Esophagus muscularis mucosa (tissue), 4 donors: ENCODE measurements around the gene FYB1. TPM values are rescaled to one million over a fixed set of nuclear protein-coding genes. Genes with fewer than 3 reads are reported as not detected.

Source experiments
- DNase-seq: peaks from one replicate; pipeline ENCODE4 v3.0.0-alpha.2; 2017; ENCODE audit errors: extremely low spot score
- H3K27ac ChIP-seq, 4 donors: fragments of 200-600 bp; sonication (generic); replicated peaks in 1 of 4; 1 replicate in 3 of 4; 2 replicates in 1 of 4; pipeline ENCODE4 v1.5.1; 2016 to 2019; ENCODE audit warnings: mild to moderate bottlenecking in 1 of 4
- H3K27me3 ChIP-seq, 4 donors: fragments of 200-600 bp; sonication (generic); one replicate each; pipeline versions ENCODE4 v1.5.1 to v1.6.0; 2016 to 2019
- H3K36me3 ChIP-seq, 4 donors: fragments of 200-600 bp; sonication (generic); one replicate each; pipeline ENCODE4 v1.5.1; 2016 to 2019
- H3K4me1 ChIP-seq, 4 donors: fragments of 200-600 bp; sonication (generic); one replicate each; pipeline ENCODE4 v1.5.1; 2016 to 2019
- H3K4me3 ChIP-seq, 4 donors: fragments of 200-600 bp; sonication (generic); 1 replicate in 2 of 4; 2 replicates in 2 of 4; pipeline ENCODE4 v1.5.1; 2016 to 2019; ENCODE audit warnings: mild to moderate bottlenecking in 4 of 4, moderate library complexity in 1 of 4
- H3K9me3 ChIP-seq, 4 donors: fragments of 200-600 bp; sonication (generic); 1 replicate in 3 of 4; 2 replicates in 1 of 4; pipeline ENCODE4 v1.5.1; 2016 to 2019
- EP300 ChIP-seq: sonication (generic); formaldehyde crosslinking; IDR thresholded peaks from one replicate; pipeline ENCODE4 v1.6.1; 2017; ENCODE audit warnings: antibody characterized with exemption
- POLR2A ChIP-seq: fragments of 450-650 bp; IDR thresholded peaks from one replicate; pipeline ENCODE4 v1.6.1; 2017; ENCODE audit warnings: antibody characterized with exemption, moderate library complexity, mild to moderate bottlenecking, low read depth
- POLR2AphosphoS5 ChIP-seq, 2 donors: sonication (generic); formaldehyde crosslinking; IDR thresholded peaks; one replicate each; pipeline ENCODE4 v1.6.1; 2017; ENCODE audit warnings: antibody characterized with exemption in 2 of 2
- WGBS: methylation state at CpG from one replicate; pipeline ENCODE4 v1.1.5; 2018; 5-methylcytosine and 5-hydroxymethylcytosine counted together
- intact Hi-C: fragments of 100-400 bp; cut with DNase I; formaldehyde crosslinking; loops from one replicate; pipeline ENCODE4 v1.15.1; 2023
- total RNA-seq, 4 donors: library from RNA; depleted of rRNA; stranded (reverse); fragments of >200 nt; gene quantifications; one replicate each; pipeline versions ENCODE4 v1.1.0 to v1.2.1, GENCODE V29; 2016
- TF ChIP-seq, protein P1 (sequence below), 3 experiments: fragments of 200-600 bp in 2 of 3; fragments of 450-650 bp in 1 of 3; sonication (generic) in 2 of 3; IDR thresholded peaks; one replicate each; pipeline ENCODE4 v1.5.1; 2017 to 2019; ENCODE audit warnings: antibody characterized with exemption in 3 of 3, mild to moderate bottlenecking in 2 of 3, moderate library complexity in 1 of 3

Gene FYB1
- total RNA-seq, 4 donors from 2014 or later, result 3.2 to 12.9 (median 3.9) TPM

DNA sequence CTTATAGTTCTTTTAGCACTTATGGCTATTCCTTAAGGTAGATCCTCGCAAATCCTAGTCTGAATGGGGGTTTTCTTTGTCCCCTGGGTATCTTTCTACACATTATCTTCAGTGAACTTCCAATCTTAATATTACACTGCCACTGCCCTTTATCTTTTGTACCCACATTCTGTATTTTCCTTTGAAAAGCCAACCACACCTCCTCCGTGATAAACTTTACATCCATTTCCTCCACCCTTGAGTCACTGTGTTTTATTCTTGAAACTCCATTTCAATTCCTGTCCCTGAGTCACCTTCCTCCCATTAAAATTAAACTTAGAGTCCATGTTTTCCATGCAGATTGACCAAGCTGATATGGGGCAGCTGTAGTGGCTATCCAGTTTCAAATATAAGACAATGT lies 102.0 kb downstream of the FYB1 start:
- Histone ChIP-seq H3K27ac (no peak overlapping the region), H3K4me3 (no peak overlapping the region), H3K27me3 (no peaks in the 10 kb centered on the region), H3K4me1 (peaks cover 0 to 5% (median 2%) of the 10 kb centered on the region in 4 donors), H3K36me3 (no peaks in the 10 kb centered on the region), H3K9me3 (no peaks in the 10 kb centered on the region)
- TF ChIP-seq POLR2AphosphoS5 (IDR thresholded peaks at IDR 0.05), result no peak
- TF ChIP-seq, protein P1, sequence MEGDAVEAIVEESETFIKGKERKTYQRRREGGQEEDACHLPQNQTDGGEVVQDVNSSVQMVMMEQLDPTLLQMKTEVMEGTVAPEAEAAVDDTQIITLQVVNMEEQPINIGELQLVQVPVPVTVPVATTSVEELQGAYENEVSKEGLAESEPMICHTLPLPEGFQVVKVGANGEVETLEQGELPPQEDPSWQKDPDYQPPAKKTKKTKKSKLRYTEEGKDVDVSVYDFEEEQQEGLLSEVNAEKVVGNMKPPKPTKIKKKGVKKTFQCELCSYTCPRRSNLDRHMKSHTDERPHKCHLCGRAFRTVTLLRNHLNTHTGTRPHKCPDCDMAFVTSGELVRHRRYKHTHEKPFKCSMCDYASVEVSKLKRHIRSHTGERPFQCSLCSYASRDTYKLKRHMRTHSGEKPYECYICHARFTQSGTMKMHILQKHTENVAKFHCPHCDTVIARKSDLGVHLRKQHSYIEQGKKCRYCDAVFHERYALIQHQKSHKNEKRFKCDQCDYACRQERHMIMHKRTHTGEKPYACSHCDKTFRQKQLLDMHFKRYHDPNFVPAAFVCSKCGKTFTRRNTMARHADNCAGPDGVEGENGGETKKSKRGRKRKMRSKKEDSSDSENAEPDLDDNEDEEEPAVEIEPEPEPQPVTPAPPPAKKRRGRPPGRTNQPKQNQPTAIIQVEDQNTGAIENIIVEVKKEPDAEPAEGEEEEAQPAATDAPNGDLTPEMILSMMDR (IDR thresholded peaks at IDR 0.05), result no peak
- no peak for TF ChIP-seq EP300
- no peak for TF ChIP-seq POLR2A
- 86% methylated on average over 2 of the region's 2 CpGs for WGBS
- no peak for DNase-seq
- intact Hi-C loops, result no loop called here

- no peaks in the 10 kb centered on the region for H3K9me3 ChIP-seq
- peaks cover 0 to 5% (median 2%) of the 10 kb centered on the region in 4 donors for H3K4me1 ChIP-seq
- TF ChIP-seq POLR2AphosphoS5 (IDR thresholded peaks at IDR 0.05), result no peak
- TF ChIP-seq POLR2A, result no peak
- no peak for TF ChIP-seq EP300
- TF ChIP-seq, protein P1 (IDR thresholded peaks at IDR 0.05), result no peak
- H3K27ac ChIP-seq, result no peak overlapping the region
- WGBS, result 89% methylated on average over 3 of the region's 3 CpGs
- no peak overlapping the region for H3K4me3 ChIP-seq
- no peaks in the 10 kb centered on the region for H3K36me3 ChIP-seq
- intact Hi-C loops, result no loop called here
- H3K27me3 ChIP-seq, result no peaks in the 10 kb centered on the region
- DNase-seq, result no peak
These were observed 102.8 kb downstream of the FYB1 start for GRCh38 chr5:39116344-39117170.

DNA sequence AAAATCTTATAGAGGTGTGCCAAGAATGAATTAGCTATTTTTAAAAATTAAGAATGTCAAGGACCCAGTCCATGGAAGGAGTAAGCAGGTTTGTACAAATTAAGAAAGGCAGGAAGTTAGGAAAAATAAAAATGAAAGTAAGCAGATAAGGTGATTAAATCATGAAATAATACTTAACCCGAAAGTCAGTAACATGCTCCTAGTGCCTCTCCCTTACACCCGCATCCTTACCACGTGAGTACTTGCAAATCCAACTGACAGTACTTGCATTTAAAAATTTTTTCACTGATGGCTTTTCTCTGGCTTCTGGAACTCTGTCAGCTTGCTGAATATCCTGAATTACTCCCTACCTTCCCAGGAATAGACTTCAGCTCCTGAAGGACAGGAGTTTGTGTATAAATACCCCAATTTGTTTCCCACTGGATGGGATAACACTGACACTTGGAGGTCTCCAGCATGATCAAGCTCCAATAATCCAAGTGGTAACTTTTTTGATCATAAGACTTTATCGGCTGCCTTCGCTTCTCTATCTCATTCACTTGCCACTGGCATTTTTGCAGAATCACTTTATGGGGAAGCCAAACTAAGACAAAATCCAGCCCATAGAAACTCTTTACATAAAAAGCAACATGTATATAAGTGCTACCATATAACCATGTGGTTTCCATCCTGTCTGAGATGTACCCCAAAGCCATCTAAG lies 103.6 kb downstream of the FYB1 start:
- no peaks in the 10 kb centered on the region for H3K27me3 ChIP-seq
- no peak overlapping the region for H3K27ac ChIP-seq
- H3K9me3 ChIP-seq, result no peaks in the 10 kb centered on the region
- intact Hi-C loops, result no loop called here
- H3K4me3 ChIP-seq, result no peak overlapping the region
- peaks cover 0 to 5% (median 2%) of the 10 kb centered on the region in 4 donors for H3K4me1 ChIP-seq
- WGBS, result 66% methylated on average over 5 of the region's 5 CpGs
- no peaks in the 10 kb centered on the region for H3K36me3 ChIP-seq
- DNase-seq, result no peak
- TF ChIP-seq POLR2A (no peak), EP300 (no peak), POLR2AphosphoS5 (IDR thresholded peaks at IDR 0.05) (no peak)
- TF ChIP-seq, protein P1 (IDR thresholded peaks at IDR 0.05), result no peak

DNA sequence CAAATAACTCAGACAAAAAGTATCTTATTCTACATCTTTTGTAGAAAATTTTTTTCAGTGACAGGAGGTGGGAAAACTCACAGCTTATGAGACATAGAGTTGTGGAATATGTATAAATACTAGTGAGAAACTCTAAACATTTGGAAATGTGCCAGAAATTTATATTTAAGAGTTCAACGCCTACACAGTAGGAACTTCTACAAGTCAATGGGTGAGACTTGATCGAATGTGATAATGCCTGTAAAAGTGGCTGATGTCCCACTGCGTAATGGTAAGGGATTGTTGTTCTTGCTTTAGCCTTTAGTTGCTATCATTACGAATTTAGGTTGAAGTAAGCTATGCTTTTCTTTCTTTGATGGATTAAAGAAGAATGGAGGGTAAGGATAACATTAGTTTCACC lies 105.2 kb downstream of the FYB1 start:
- TF ChIP-seq, protein P1 (IDR thresholded peaks at IDR 0.05), result no peak
- TF ChIP-seq POLR2AphosphoS5 (IDR thresholded peaks at IDR 0.05), result no peak
- no peak for TF ChIP-seq POLR2A
- TF ChIP-seq EP300, result no peak
- intact Hi-C loops, result no loop called here
- Histone ChIP-seq H3K27ac (no peak overlapping the region), H3K36me3 (no peaks in the 10 kb centered on the region), H3K4me3 (no peak overlapping the region), H3K9me3 (no peaks in the 10 kb centered on the region), H3K27me3 (no peaks in the 10 kb centered on the region), H3K4me1 (peaks cover 0 to 5% (median 2%) of the 10 kb centered on the region in 4 donors)
- no peak for DNase-seq
- WGBS, result 82% methylated on average over 4 of the region's 4 CpGs
